ENCODE measurements around the gene MAP4K3. TPM values are rescaled to one million over a fixed set of nuclear protein-coding genes. Genes with fewer than 3 reads are reported as not detected.

MAP4K3 gene
- total RNA-seq: 59.2 TPM

DNA sequence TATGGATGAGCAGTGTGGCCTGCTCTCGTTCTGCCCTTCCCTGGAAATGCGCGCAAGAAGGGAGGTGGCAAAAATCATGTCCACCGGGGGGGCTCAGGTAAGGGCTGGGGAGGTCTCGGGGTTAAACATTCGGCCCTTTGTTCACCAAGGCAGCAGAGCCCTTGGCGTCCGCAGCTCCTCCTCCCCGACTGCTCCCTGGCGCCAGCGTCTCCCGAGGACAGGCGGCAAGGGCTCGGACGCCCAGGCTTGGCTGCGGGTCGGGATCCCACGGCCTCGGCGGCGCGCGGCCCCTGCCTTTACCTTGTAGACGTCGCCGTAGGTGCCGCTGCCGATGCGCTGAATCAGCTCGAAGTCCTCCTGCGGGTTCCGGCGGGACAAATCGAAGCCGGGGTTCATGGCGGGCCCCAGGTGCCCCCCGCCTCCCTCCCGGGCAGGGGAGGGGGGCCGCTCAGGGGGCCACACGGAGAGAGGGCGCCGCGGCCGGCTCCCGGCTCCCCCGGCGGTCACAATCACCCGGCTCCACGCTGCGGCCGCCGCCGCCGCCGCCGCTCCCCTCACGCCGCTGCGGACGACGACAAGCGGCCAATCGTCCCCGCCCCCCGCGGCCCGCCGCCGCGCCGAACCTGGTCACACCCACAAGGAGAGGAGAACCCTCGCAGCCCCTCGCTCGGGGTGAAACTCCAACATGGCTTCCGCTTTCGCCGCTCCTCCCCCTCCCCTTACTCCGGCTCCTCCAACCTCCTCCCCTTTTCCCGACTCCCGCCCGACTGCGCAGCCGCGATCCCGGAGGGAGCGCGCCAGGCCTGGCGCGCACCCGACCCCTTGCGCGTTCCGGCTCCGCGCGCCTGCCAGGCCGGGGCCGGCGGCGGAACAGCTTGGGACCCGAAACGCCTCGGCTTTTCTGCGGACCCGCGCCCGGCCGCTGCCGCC, at the start of gene MAP4K3:
Gene MAP4K3 (minus strand): TSS at position 694 of the 930 bp plus-strand sequence. CDS start 298 bp downstream, at position 396.
- peak; percentile 94 for DNase-seq

GRCh38 chr2:39486071-39486470, 49.0 kb upstream of the MAP4K3 start:
- no peak for DNase-seq

DNA sequence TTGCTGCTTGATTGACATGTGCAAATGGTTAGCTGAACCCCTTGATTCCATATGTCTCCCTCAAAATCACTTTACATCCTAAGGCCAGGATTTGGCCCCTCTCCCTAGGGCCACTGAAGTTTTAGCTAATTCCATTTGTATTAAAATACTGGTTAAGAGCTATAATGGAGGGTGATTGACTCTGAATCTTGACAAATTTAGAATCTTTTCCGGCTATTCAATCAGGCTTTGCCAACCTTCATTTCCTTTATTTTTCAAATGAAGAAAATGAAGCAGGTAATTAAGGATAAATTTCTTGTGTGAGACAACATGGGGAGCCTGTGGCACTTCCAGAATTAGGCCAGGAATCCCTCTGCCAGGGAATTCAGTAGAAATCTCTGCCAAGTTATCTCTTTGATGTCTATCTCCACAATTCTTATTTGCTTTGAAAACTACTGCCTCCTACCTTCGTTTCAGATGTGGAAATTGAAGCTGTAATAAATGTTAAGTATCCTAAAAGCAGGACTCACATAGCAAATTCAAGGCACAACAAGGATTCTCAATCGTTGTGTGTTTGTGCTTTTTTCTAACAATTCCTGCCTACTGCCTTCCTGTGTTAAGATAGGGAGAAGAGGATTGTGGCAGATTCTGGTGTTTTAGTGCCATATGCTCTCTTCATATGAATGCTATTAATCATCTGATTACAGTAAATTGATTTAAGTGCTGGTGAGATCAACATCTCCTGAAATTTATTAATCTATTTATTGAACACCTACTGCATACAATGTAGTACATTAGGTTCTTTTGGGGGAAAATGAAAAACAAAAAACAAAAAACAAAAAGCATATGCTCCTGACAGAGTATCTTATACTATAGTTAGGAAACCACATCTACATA, 47.8 kb upstream of the MAP4K3 start:
- DNase-seq: no peak

GRCh38 chr2:39484206-39484605, 47.1 kb upstream of the MAP4K3 start:
- no peak for DNase-seq

- no peak for DNase-seq
Measured at GRCh38 chr2:39483534-39483933, 46.4 kb upstream of the MAP4K3 start.

GRCh38 chr2:39481611-39482010, 44.5 kb upstream of the MAP4K3 start:
- no peak for DNase-seq

DNA sequence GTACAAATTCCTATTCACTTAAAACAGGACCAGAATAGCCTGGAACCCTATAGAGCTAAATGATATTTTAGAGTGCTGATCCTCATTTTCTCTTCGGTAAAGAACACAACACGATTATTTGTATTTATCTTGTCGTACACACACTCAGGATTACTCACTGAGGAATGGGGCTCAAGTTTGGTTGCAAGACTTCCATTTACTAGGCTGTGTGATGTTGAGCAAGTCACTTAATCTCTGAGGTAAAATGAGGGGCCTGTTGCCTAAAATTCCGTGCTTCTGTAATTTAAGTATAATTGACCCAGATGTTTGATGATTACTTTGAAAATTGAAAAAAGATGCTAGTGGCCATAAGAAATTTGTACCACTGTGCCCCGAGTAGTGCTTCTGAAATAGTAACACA, 42.6 kb upstream of the MAP4K3 start:
- no peak for DNase-seq

- no peak for DNase-seq
Measured at GRCh38 chr2:39479053-39479670, 42.1 kb upstream of the MAP4K3 start.

DNA sequence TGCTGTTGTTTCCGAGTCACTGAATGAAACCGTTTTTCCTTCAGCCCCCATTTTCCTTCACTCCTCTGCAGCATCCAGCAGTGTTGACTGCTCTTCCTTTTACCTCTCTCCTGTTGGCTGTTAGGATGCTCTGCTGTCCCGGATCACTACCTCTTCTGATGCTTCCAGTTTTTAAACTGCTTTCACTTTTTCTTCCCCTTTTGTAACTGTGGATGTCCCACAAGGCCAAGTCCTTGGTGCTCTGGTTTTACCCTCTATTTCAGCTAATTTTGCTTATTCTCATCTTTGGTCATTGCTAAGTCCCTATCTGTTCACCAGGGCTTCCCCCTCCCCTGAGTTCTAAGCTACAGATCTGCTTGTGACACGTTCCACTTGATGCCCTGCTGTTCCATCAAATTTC, 39.4 kb upstream of the MAP4K3 start:
- no peak for DNase-seq

GRCh38 chr2:39475006-39475405, 37.9 kb upstream of the MAP4K3 start:
- DNase-seq: no peak

DNA sequence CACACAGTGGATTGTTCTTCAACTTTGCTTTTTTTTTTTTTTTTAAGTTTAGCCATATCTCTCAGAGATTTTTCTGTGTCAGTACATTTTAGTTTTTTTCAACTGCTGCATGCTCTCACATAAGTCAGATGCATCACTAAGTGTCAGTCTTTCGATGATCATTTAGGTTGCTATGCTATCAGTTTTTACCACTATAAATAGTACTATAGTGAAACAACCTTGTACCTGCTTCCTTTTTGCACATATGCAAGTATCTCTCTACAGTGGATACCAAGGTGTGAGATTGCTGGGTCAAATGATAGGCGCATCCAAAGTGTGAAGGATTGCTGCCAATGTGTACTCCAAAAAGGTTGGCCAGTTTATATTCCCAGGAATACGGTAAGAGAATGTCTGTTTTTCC, 33.5 kb upstream of the MAP4K3 start:
- DNase-seq: no peak

- DNase-seq: no peak
Measured at GRCh38 chr2:39469807-39470206, 32.7 kb upstream of the MAP4K3 start.

- DNase-seq: peak; percentile 42
Measured at GRCh38 chr2:39468579-39469451, 31.7 kb upstream of the MAP4K3 start.

DNA sequence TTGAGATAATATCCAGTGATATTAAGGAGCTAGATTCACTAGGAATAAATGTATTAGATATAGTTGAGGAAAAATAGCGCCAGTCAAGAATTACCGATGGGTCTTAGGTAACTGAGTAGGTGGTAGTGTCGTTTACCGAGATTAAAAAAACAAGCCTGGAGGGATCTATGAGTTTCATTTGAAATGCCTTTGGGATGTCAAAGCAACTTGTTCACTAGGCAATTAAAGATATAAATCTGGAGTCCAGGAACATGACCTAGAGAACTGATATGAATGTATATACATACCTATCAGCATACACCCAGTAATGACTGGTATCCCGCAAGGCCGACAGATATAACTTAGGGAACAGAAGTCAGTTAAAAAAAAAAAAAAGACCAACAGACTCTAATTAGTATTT, 29.2 kb upstream of the MAP4K3 start:
- DNase-seq: no peak

GRCh38 chr2:39464864-39465263, 27.8 kb upstream of the MAP4K3 start:
- no peak for DNase-seq

- DNase-seq: no peak
Measured at GRCh38 chr2:39455826-39456225, 18.7 kb upstream of the MAP4K3 start.

DNA sequence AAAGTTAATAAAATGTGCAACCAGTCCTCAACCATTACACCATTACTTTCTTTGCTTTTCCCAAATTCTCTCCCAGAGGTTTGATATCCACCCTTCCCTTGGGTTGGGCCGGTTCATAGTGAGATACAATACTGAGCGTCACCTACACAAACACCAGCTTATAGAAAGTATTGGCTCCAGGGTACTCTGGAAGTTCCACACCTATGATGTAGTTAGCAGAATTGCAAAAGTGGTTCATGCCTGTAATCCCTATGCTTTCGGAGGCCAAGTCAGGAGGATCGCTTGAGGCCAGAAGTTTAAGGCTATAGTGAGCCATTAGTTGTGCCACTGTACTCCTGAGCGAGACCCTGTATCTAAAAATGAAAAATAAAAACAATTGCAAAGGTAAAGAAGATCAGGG, 15.3 kb upstream of the MAP4K3 start:
- DNase-seq: no peak

GRCh38 chr2:39451954-39452353, 14.9 kb upstream of the MAP4K3 start:
- no peak for DNase-seq

DNA sequence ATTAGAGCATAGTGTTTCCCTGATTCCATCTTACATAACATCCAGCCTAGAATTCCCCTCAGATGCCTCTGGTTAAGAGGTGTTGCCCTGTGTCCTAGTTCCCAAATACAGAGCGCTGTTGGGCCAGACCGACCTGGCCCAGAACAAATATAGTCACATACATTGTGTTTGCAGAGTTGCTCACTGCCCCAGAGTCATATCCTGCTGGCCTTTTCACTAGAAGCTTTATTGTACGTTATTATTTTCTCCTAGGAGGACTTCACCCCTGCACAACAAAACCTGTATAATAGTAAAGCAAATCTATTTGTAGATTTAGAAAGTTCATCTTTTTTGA, 11.1 kb upstream of the MAP4K3 start:
- no peak for DNase-seq

DNA sequence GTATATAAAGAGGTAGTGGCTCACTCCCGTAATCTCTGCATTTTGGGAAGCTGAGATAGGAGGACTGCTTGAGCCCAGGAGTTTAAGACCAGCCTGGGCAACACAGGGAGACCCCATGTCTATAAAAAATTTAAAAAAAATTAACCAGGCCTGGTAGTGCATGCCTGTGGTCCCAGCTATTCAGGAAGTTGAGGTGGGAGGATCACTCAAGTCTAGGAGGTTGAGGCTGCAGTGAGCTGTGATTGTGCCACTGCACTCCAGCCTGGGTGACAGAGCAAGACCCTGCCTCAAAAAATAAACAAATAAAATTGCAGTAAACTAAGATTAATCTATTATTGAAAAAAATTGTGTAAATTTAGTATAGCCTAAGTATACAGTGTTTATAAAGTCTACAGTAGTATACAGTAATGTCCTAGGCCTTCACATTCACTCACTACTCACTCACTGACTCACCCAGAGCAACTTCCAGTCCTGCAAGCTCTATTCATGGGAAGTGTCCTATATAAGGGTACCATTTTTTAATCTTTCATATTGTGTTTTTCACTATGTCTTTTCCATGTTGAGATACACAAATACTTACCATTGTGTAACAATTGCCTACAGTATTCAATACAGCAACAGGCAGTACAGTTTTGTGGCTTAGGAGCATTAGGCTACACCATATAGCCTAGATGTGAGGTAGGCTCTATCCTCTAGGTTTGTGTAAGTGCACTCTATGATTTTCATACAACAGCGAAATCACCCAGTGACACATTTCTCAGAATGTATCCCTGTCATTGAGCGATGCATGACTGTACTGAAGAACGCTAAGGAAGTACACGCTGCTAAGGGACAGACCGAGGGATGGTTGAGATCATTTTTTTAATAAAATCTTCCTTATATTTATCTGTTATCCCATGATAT, 10.4 kb upstream of the MAP4K3 start:
- no peak for DNase-seq

GRCh38 chr2:39445934-39446333, 8.8 kb upstream of the MAP4K3 start:
- no peak for DNase-seq

Measured in skin of body (tissue), 2 donors.